Measurements from ENCODE around the gene SERPINA4. TPM values are rescaled to one million over a fixed set of nuclear protein-coding genes. Genes with fewer than 3 reads are reported as not detected.

The SERPINA4 gene
- total and polyA plus RNA-seq, 2 of the 8 experiments (the other 6 are each of a cell fraction or from before 2014, with no cell fraction given): not detected

- no peaks in the 10 kb centered on the region for H3K36me3 ChIP-seq (ENCODE audit: control insufficient read depth in 2 of 4, insufficient read depth in 4 of 4, low read length in 3 of 4)
- H3K4me3 ChIP-seq (ENCODE audit: extremely low read depth in 1 of 4, insufficient read depth in 2 of 4, low read depth in 3 of 4, low read length in 4 of 4): no peak overlapping the region
- TF ChIP-seq FOSL1 (IDR thresholded peaks at IDR 0.05; ENCODE audit: insufficient read depth, low read depth, low read length): no peak
- no peak for TF ChIP-seq TAF1 (IDR thresholded peaks at IDR 0.05; ENCODE audit: low read depth, low read length)
- no peak for TF ChIP-seq USF2 (IDR thresholded peaks at IDR 0.05; ENCODE audit: low read length)
- TF ChIP-seq CHD1 (IDR thresholded peaks at IDR 0.05; ENCODE audit: low read depth, low read length): no peak
- no peak for TF ChIP-seq SP1 (IDR thresholded peaks at IDR 0.05; ENCODE audit: low read depth, low read length)
- TF ChIP-seq SIRT6 (IDR thresholded peaks at IDR 0.05; ENCODE audit: low read length): no peak
- no peak for TF ChIP-seq KDM4A (IDR thresholded peaks at IDR 0.05; ENCODE audit: low read depth, low read length, severe bottlenecking)
- no peak for TF ChIP-seq RFX5 (IDR thresholded peaks at IDR 0.05; ENCODE audit: borderline replicate concordance, low read depth, low read length)
- no peak for TF ChIP-seq TEAD4 (IDR thresholded peaks at IDR 0.05; ENCODE audit: low read depth, low read length)
- H4K91ac ChIP-seq (replicated peaks; ENCODE audit: insufficient read length, low read length): no peak overlapping the region
- FAIRE-seq (no peak), DNase-seq (ENCODE audit: low read depth in 1 of 2, low spot score in 2 of 2) (no peak)
- H4K8ac ChIP-seq (ENCODE audit: extremely low read depth, insufficient read depth, low read length): no peak overlapping the region
- 89% methylated on average over 12 of the region's 12 CpGs; no CpG with 5 or more reads in 1 of the 2 experiments for WGBS, 2 experiments (ENCODE audit: extremely low coverage in 1 of 2, insufficient coverage in 1 of 2, insufficient read length in 1 of 2, insufficient replicate concordance in 2 of 2, low coverage in 1 of 2, low lambda C conversion rate in 2 of 2, missing lambda C conversion rate in 1 of 2)
- no peaks in the 10 kb centered on the region for H4K20me1 ChIP-seq (replicated peaks in 1 of 2; ENCODE audit: control insufficient read depth in 1 of 2, insufficient read depth in 2 of 2, low read length in 2 of 2)
- H3K4me2 ChIP-seq (ENCODE audit: insufficient read depth in 1 of 2, low read depth in 2 of 2, low read length in 2 of 2): no peak overlapping the region
- H3K18ac ChIP-seq (ENCODE audit: extremely low read depth, low read length): no peak overlapping the region
- no peak overlapping the region for H2BK120ac ChIP-seq (replicated peaks; ENCODE audit: low read depth, low read length)
- no peak overlapping the region for H3K56ac ChIP-seq (replicated peaks; ENCODE audit: insufficient read length, low read depth, low read length)
- no peak overlapping the region for H4K5ac ChIP-seq (ENCODE audit: insufficient read length, low read depth, low read length)
- H2BK5ac ChIP-seq (ENCODE audit: low read depth, low read length): no peak overlapping the region
- no peak overlapping the region for H3K23ac ChIP-seq (ENCODE audit: insufficient read length)
- H3K79me1 ChIP-seq (ENCODE audit: low read depth, low read length): no peaks in the 10 kb centered on the region
- no peaks in the 10 kb centered on the region for H3K23me2 ChIP-seq (ENCODE audit: low read depth, low read length)
- CTCF ChIA-PET (ENCODE audit: partially characterized antibody): interaction anchor here (1.0 to 7.8 kb wide), 5 partner anchors 55 to 147 kb away, joined by 3 to 56 read pairs (median 4); no protein-coding TSS in a partner anchor
- no peak overlapping the region for H3K27ac ChIP-seq (ENCODE audit: low read depth, low read length)
- no peaks in the 10 kb centered on the region for H3K9me3 ChIP-seq (ENCODE audit: insufficient read depth in 2 of 2, low read depth in 1 of 2, low read length in 1 of 2)
- no peak overlapping the region for H2AFZ ChIP-seq (ENCODE audit: low read length)
- POLR2A ChIA-PET (ENCODE audit: partially characterized antibody): interaction anchor here (0.6 kb wide), 1 partner anchor 108 kb away, joined by 3 read pairs; no protein-coding TSS in a partner anchor
- H3K14ac ChIP-seq (ENCODE audit: insufficient read length): no peak overlapping the region
- no peak overlapping the region for H2BK15ac ChIP-seq (ENCODE audit: low read length)
- H2AK5ac ChIP-seq (ENCODE audit: low read depth, low read length): no peak overlapping the region
- H3K27me3 ChIP-seq (replicated peaks in 1 of 4; ENCODE audit: control insufficient read depth in 3 of 4, extremely low read depth in 1 of 4, insufficient read depth in 3 of 4, low read length in 3 of 4): no peaks in the 10 kb centered on the region
- peaks cover 0 to 10% (median 7%) of the 10 kb centered on the region in 4 experiments; a peak in 5 of 7 replicates for H3K4me1 ChIP-seq (replicated peaks in 1 of 4; ENCODE audit: control insufficient read depth in 3 of 4, insufficient read depth in 4 of 4, low read length in 3 of 4)
- no peaks in the 10 kb centered on the region for H3K79me2 ChIP-seq (ENCODE audit: control insufficient read depth in 1 of 2, insufficient read depth in 2 of 2, low read length in 2 of 2)
- no peak overlapping the region for H3K4ac ChIP-seq (replicated peaks; ENCODE audit: insufficient read length, low read depth, low read length)
- H2BK12ac ChIP-seq (ENCODE audit: low read depth, low read length): no peak overlapping the region
- H2BK20ac ChIP-seq (ENCODE audit: low read length): no peak overlapping the region
- no peak overlapping the region for H3K9ac ChIP-seq (replicated peaks in 1 of 4; ENCODE audit: extremely low read depth in 1 of 4, low read depth in 3 of 4, low read length in 3 of 4)
These were observed 19.0 kb upstream of the SERPINA4 start for GRCh38 chr14:94542111-94542810.

Measured in H1 (cell line).